HepG2 (cell line): ENCODE results near the gene TCF23. TPM values are rescaled to one million over a fixed set of nuclear protein-coding genes. Genes with fewer than 3 reads are reported as not detected.

Experiments
- ATAC-seq: fragments of 200-7000 bp; cut with Tn5 transposase; 3 replicates; pipeline ENCODE4 v1.9.1; 2020; ENCODE audit warnings: mild to moderate bottlenecking, moderate library complexity
- BruUV-seq: library from RNA; stranded (reverse); fragments of 400-500 nt; replicated peaks from 2 replicates; lab custom pipeline; 2021; lab: Mats Ljungman, UMichigan
- CTCF ChIA-PET: fragments of 300-600 bp; formaldehyde crosslinking; extraction: SDS; loops from one replicate; lab custom pipeline; 2021; ENCODE audit warnings: low total read pairs, inconsistent platforms, low intra/inter-chr PET ratio; lab: Yijun Ruan, JAX
- POLR2A ChIA-PET: fragments of 350-600 bp; sonication (Branson Sonifier 250); formaldehyde crosslinking; loops from one replicate; lab custom pipeline; 2020; ENCODE audit warnings: antibody characterized with exemption, inconsistent platforms; lab: Yijun Ruan, JAX
- DNase-seq: peaks from one replicate; pipeline ENCODE4 v3.0.0-alpha.2; 2015; ENCODE audit warnings: low spot score
- FAIRE-seq: peaks from 3 replicates; lab custom pipeline; 2011; peaks lifted over from hg19 to GRCh38; lab: Jason Lieb, UNC
- H2AFZ ChIP-seq: one replicate; pipeline ENCODE4 v1.6.1; 2011; ENCODE audit warnings: low read length, inconsistent platforms
- H3K27ac ChIP-seq: fragments of 300-600 bp; 3 replicates; pipeline ENCODE4 v1.8.0; 2011; ENCODE audit warnings: mixed run types, mild to moderate bottlenecking, mixed read lengths, low read length, inconsistent platforms; ENCODE audit not compliant: insufficient read depth; ENCODE audit errors: extremely low read length
- H3K27me3 ChIP-seq, 2 experiments: fragments of 200-600 bp in 1 of 2; 2 replicates in 1 of 2; 3 replicates in 1 of 2; pipeline versions ENCODE4 v1.6.0 to v1.8.0; 2011; ENCODE audit warnings: low read length in 2 of 2, mild to moderate bottlenecking in 2 of 2, moderate library complexity in 2 of 2, inconsistent platforms in 1 of 2; ENCODE audit not compliant: insufficient read depth in 2 of 2, control insufficient read depth in 1 of 2
- H3K36me3 ChIP-seq, 2 experiments: fragments of 200-600 bp in 1 of 2; replicated peaks in 1 of 2; 2 replicates in 1 of 2; 3 replicates in 1 of 2; pipeline versions ENCODE4 v1.5.1 to v1.8.0; 2011; ENCODE audit warnings: low read length in 2 of 2, inconsistent platforms in 1 of 2; ENCODE audit not compliant: insufficient read depth in 2 of 2, control insufficient read depth in 1 of 2
- H3K4me1 ChIP-seq: 2 replicates; pipeline ENCODE4 v1.5.1; 2012; ENCODE audit warnings: low read length, inconsistent platforms; ENCODE audit not compliant: insufficient read depth
- H3K4me2 ChIP-seq: 2 replicates; pipeline ENCODE4 v1.6.0; 2011; ENCODE audit warnings: low read depth, low read length, inconsistent platforms
- H3K4me3 ChIP-seq, 3 experiments: fragments of 200-600 bp in 1 of 3; sonication (generic), shearing (Covaris generic) in 1 of 3; replicated peaks in 1 of 3; 2 replicates each; pipeline ENCODE4 v1.5.1; 2011 to 2016; ENCODE audit warnings: low read length in 3 of 3, inconsistent platforms in 2 of 3, low read depth in 2 of 3, mild to moderate bottlenecking in 2 of 3, control low read depth in 1 of 3, mixed read lengths in 1 of 3; ENCODE audit not compliant: insufficient read depth in 1 of 3
- H3K79me2 ChIP-seq: one replicate; pipeline ENCODE4 v1.6.1; 2011; ENCODE audit warnings: low read length, inconsistent platforms; ENCODE audit not compliant: insufficient read depth
- H3K9ac ChIP-seq: 2 replicates; pipeline ENCODE4 v1.6.0; 2011; ENCODE audit warnings: mild to moderate bottlenecking, low read depth, low read length, inconsistent platforms; ENCODE audit not compliant: insufficient read depth
- H3K9me3 ChIP-seq: 2 replicates; pipeline ENCODE4 v1.5.1; 2012; ENCODE audit warnings: mild to moderate bottlenecking, low read length
- H4K20me1 ChIP-seq: 2 replicates; pipeline ENCODE4 v1.6.0; 2011; ENCODE audit warnings: inconsistent platforms, mild to moderate bottlenecking, low read length, moderate library complexity; ENCODE audit not compliant: insufficient read depth
- GFI1 ChIP-seq: sonication (generic); formaldehyde crosslinking; IDR thresholded peaks from 2 replicates; pipeline ENCODE4 v1.5.0; 2020; ENCODE audit warnings: missing genetic modification reagents, mild to moderate bottlenecking, borderline replicate concordance
- HOXA5 ChIP-seq: sonication (generic); formaldehyde crosslinking; IDR thresholded peaks from 2 replicates; pipeline ENCODE4 v1.4.0; 2020; ENCODE audit warnings: missing genetic modification reagents
- IRX3 ChIP-seq: sonication (generic); formaldehyde crosslinking; IDR thresholded peaks from 2 replicates; pipeline ENCODE4 v1.8.1; 2023; ENCODE audit warnings: mild to moderate bottlenecking, low read depth, missing genetic modification reagents, borderline replicate concordance
- NR2F2 ChIP-seq: IDR thresholded peaks from 2 replicates; pipeline ENCODE4 v1.6.1; 2012; ENCODE audit warnings: low read depth, inconsistent platforms, borderline replicate concordance
- PLRG1 ChIP-seq: fragments of 450-650 bp; conservative IDR thresholded peaks from 2 replicates; pipeline ENCODE4 v1.6.1; 2016
- RXRA ChIP-seq: sonication (generic); formaldehyde crosslinking; IDR thresholded peaks from 2 replicates; pipeline ENCODE4 v1.5.1; 2020; ENCODE audit warnings: missing genetic modification reagents
- ZFX ChIP-seq: sonication (generic); formaldehyde crosslinking; IDR thresholded peaks from 2 replicates; pipeline ENCODE4 v1.4.0; 2020; ENCODE audit warnings: mild to moderate bottlenecking, low read depth, missing genetic modification reagents, moderate library complexity
- ZNF136 ChIP-seq: sonication (generic); formaldehyde crosslinking; IDR thresholded peaks from 2 replicates; pipeline ENCODE4 v1.8.1; 2022; ENCODE audit warnings: low read depth, mild to moderate bottlenecking, moderate library complexity, missing genetic modification reagents
- ZNF382 ChIP-seq: sonication (generic); formaldehyde crosslinking; IDR thresholded peaks from 2 replicates; pipeline ENCODE4 v1.5.0; 2020; ENCODE audit warnings: missing genetic modification reagents, mild to moderate bottlenecking, borderline replicate concordance
- ZNF564 ChIP-seq: sonication (generic); formaldehyde crosslinking; IDR thresholded peaks from 2 replicates; pipeline ENCODE4 v1.8.1; 2023; ENCODE audit warnings: mild to moderate bottlenecking, missing genetic modification reagents
- WGBS: methylation state at CpG from one replicate; pipeline ENCODE4 v1.1.6; 2017; ENCODE audit warnings: low lambda C conversion rate; 5-methylcytosine and 5-hydroxymethylcytosine counted together
- in situ Hi-C: cut with HindIII; loops from 2 replicates; pipeline ENCODE4 v1.10.0; 2017; ENCODE audit warnings: low pct_unique_long_range_greater_than_20kb; ENCODE audit not compliant: extremely low pct_ligation_motif_present
- intact Hi-C: fragments of 100-400 bp; cut with micrococcal nuclease; formaldehyde crosslinking; loops from one replicate; pipeline ENCODE4 v1.10.0; 2022; ENCODE audit not compliant: unreplicated experiment
- polyA plus RNA-seq, 8 experiments: library from polyadenylated mRNA; depleted of rRNA in 3 of 8; stranded (reverse) in 7 of 8; unstranded in 1 of 8; fragments of >200 nt; fragmentation: Illumina TruSeq in 4 of 8; extraction: Trizol in 4 of 8; gene quantifications; 2 replicates each; pipeline versions ENCODE4 v1.2.1 to v1.2.3, GENCODE V29; 2011 to 2016; ENCODE audit warnings: low read depth in 4 of 8, missing spikeins in 1 of 8, mixed read lengths in 1 of 8; ENCODE audit not compliant: insufficient read depth in 1 of 8
- total RNA-seq, 5 experiments: library from RNA; depleted of rRNA; stranded (reverse); fragments of >200 nt; fragmentation: Illumina TruSeq; extraction: Trizol; gene quantifications; 2 replicates each; pipeline ENCODE4 v1.2.3, GENCODE V29; 2016; ENCODE audit warnings: low read depth in 1 of 5
- TF ChIP-seq, protein P1 (sequence below): fragments of 450-650 bp; IDR thresholded peaks from 2 replicates; pipeline ENCODE4 v1.6.1; 2017; ENCODE audit warnings: mild to moderate bottlenecking
- TF ChIP-seq, protein P2 (sequence below): sonication (generic); formaldehyde crosslinking; IDR thresholded peaks from 2 replicates; pipeline ENCODE4 v1.5.0; 2020; ENCODE audit warnings: mild to moderate bottlenecking, missing genetic modification reagents
- TF ChIP-seq, protein P3 (sequence below): sonication (generic); formaldehyde crosslinking; IDR thresholded peaks from 2 replicates; pipeline ENCODE4 v1.8.1; 2023; ENCODE audit warnings: mild to moderate bottlenecking, missing genetic modification reagents
- TF ChIP-seq, protein P4 (sequence below): sonication (generic); formaldehyde crosslinking; IDR thresholded peaks from 2 replicates; pipeline ENCODE4 v1.4.0; 2020; ENCODE audit warnings: missing genetic modification reagents

TCF23 gene
- total and polyA plus RNA-seq, 2 of the 13 experiments (the other 11 are each of a cell fraction or from before 2014, with no cell fraction given): 0.02 to 1.4 TPM

DNA sequence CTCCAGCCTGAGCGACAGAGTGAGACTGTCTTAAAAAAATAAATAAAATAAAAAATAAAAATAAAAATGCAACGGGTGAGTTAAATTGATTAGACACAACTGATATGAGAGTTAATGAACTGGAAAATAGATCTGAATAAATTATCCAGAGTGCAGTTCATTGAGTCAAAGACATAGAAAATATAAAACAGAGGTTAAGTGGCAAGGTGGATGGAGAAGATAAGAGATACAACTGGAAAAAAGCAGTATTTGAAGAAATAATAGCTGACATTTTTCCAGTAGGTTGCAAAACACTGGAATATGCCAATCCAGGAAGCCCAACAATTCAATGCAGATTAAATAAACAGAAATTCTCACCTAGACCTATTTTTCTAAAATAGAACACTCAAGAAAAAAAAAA, 40.6 kb upstream of the TCF23 start:
- Histone ChIP-seq H3K9ac (no peak overlapping the region), H2AFZ (no peak overlapping the region), H3K27me3 (no peaks in the 10 kb centered on the region), H3K27ac (no peak overlapping the region), H4K20me1 (no peaks in the 10 kb centered on the region), H3K36me3 (no peaks in the 10 kb centered on the region), H3K79me2 (no peaks in the 10 kb centered on the region), H3K4me2 (no peak overlapping the region), H3K4me1 (no peaks in the 10 kb centered on the region), H3K4me3 (no peak overlapping the region), H3K9me3 (no peaks in the 10 kb centered on the region)
- DNase-seq: no peak
- no TSS peak for BruUV-seq
- no peak for ATAC-seq
- FAIRE-seq: no peak
- ChIA-PET POLR2A (interaction anchor here (1.6 to 1.7 kb wide), 2 partner anchors 10 to 26 kb away, joined by 4 to 6 read pairs; partner anchors contain the start of genes CGREF1 and PREB), CTCF (no interaction called here)
- in situ Hi-C loops: no loop called here
- TF ChIP-seq HOXA5 (CRISPR knock-in tag): no peak
- TF ChIP-seq ZNF136: no peak
- TF ChIP-seq, protein P1, sequence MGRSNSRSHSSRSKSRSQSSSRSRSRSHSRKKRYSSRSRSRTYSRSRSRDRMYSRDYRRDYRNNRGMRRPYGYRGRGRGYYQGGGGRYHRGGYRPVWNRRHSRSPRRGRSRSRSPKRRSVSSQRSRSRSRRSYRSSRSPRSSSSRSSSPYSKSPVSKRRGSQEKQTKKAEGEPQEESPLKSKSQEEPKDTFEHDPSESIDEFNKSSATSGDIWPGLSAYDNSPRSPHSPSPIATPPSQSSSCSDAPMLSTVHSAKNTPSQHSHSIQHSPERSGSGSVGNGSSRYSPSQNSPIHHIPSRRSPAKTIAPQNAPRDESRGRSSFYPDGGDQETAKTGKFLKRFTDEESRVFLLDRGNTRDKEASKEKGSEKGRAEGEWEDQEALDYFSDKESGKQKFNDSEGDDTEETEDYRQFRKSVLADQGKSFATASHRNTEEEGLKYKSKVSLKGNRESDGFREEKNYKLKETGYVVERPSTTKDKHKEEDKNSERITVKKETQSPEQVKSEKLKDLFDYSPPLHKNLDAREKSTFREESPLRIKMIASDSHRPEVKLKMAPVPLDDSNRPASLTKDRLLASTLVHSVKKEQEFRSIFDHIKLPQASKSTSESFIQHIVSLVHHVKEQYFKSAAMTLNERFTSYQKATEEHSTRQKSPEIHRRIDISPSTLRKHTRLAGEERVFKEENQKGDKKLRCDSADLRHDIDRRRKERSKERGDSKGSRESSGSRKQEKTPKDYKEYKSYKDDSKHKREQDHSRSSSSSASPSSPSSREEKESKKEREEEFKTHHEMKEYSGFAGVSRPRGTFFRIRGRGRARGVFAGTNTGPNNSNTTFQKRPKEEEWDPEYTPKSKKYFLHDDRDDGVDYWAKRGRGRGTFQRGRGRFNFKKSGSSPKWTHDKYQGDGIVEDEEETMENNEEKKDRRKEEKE: no peak
- TF ChIP-seq, protein P2, sequence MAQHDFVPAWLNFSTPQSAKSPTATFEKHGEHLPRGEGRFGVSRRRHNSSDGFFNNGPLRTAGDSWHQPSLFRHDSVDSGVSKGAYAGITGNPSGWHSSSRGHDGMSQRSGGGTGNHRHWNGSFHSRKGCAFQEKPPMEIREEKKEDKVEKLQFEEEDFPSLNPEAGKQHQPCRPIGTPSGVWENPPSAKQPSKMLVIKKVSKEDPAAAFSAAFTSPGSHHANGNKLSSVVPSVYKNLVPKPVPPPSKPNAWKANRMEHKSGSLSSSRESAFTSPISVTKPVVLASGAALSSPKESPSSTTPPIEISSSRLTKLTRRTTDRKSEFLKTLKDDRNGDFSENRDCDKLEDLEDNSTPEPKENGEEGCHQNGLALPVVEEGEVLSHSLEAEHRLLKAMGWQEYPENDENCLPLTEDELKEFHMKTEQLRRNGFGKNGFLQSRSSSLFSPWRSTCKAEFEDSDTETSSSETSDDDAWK: no peak
- no peak for TF ChIP-seq ZNF564 (CRISPR knock-in tag)
- no peak for TF ChIP-seq NR2F2
- TF ChIP-seq GFI1 (CRISPR knock-in tag): no peak
- no peak for TF ChIP-seq RXRA (CRISPR knock-in tag)
- TF ChIP-seq IRX3: no peak
- TF ChIP-seq, protein P3, sequence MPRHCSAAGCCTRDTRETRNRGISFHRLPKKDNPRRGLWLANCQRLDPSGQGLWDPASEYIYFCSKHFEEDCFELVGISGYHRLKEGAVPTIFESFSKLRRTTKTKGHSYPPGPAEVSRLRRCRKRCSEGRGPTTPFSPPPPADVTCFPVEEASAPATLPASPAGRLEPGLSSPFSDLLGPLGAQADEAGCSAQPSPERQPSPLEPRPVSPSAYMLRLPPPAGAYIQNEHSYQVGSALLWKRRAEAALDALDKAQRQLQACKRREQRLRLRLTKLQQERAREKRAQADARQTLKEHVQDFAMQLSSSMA (CRISPR knock-in tag): no peak
- TF ChIP-seq ZFX: no peak
- no peak for TF ChIP-seq ZNF382 (CRISPR knock-in tag)
- TF ChIP-seq PLRG1: no peak
- TF ChIP-seq, protein P4, sequence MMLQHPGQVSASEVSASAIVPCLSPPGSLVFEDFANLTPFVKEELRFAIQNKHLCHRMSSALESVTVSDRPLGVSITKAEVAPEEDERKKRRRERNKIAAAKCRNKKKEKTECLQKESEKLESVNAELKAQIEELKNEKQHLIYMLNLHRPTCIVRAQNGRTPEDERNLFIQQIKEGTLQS: no peak
- intact Hi-C loops: no loop called here
- WGBS: 90% methylated on average over 2 of the region's 2 CpGs
